Measurements from ENCODE around the gene PIEZO2.
"Not testable (repeated sequence)": the region's sequence is repeated elsewhere in the genome, so short reads cannot be mapped to it uniquely, and the experiment has no call there.

Gene PIEZO2

DNA sequence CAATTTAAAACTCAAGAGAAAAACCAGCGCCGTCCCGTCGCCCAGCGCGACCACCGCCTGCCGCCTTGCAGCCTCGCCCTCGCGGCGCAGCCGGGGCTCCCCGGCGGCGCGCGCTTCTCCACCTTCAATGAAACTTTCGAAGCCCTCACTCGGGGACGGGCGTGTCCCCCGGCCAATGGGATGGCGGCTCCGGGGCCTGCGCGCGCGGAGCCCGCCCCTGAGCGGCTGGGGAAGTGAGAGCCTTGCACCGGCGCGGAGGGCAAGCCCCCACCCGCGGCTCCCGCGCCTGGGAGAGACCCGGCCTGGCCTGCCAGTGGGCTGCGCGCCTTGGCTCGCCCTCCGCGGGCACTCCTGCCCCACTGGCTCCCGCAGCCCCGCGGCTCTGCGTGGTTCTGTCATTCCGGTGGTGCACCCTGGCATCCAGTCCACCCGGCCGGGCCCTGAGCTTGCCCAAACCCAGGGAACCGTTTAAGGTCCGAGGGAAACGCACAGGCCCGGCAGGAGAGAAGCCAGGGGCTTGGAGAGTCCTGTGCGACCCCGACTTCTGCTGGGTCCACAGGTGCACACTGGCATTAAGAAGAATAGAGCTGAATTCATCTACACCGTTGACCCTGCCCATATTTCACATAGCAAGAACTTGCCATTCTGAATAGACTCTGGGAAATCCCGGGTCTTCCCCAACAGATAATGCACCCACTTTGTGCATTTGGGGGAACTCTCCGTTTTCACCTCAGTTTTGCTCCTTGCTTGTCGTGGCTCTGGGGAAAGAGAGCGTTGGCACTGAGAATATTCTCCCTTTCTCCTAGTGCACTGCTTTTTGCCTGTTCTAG lies at the start of gene PIEZO2:
Gene PIEZO2 (minus strand): TSS at position 129 of the 830 bp plus-strand sequence. CDS start 981 bp downstream, outside the sequence.
- no peak for DNase-seq

DNA sequence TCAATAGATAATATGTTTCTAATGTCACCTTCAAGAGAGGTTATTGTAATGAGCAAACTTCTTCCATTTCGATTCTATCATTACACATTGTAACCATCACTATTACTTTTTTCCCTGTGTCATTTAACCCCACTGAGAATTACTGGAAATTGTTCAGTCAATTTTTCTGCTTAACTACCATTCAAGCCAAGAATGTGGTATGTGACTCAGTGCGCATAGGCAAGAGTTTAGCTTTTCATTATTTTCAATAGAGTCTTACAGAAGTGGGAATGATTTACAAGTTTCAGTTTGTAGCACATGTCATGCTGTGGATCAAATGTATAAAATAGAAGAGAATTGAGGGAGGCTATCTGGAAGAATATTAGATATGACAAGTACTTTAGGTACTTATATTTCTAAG lies 34.3 kb upstream of the PIEZO2 start:
- no peak for DNase-seq

DNA sequence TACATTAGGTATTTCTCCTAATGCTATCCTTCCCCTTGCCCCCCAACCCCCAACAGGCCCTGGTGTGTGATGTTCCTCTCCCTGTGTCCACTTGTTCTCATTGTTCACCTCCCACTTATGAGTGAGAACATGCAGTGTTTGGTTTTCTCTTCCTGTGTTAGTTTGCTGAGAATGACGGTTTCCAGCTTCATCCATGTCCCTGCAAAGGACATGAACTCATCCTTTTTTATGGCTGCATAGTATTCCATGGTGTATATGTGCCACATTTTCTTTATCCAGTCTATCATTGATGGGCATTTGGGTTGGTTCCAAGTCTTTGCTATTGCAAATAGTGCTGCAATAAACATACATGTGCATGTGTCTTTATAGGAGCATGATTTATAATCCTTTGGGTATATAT lies 32.3 kb upstream of the PIEZO2 start:
- not testable (repeated sequence) for DNase-seq

DNA sequence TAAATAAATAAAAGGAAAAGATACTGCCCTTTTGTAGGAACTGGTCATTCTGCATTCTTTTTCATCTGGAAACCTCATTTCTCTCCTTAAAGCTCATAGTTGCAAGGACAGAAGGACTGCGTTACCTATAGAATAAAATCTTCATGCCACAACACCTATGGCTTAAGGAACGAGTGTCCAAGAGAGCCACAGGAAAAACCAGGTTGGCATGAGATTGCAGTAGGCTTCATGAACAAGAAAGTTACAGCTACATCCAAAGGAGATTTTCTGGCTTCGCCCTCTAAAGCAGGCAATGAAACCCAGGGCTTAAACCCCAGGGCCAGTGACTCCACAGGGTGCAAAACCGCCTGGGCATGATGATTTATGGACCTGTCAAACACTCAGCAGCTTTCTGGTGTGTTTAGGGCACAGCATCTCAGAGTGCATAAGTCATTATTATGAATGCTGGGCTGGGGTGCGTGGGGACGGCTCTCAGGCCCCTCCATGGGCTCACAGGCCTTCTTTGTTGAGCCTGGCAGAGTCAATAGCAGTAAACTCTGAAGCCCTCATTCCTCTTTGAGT lies 30.7 kb upstream of the PIEZO2 start:
- DNase-seq = no peak

DNA sequence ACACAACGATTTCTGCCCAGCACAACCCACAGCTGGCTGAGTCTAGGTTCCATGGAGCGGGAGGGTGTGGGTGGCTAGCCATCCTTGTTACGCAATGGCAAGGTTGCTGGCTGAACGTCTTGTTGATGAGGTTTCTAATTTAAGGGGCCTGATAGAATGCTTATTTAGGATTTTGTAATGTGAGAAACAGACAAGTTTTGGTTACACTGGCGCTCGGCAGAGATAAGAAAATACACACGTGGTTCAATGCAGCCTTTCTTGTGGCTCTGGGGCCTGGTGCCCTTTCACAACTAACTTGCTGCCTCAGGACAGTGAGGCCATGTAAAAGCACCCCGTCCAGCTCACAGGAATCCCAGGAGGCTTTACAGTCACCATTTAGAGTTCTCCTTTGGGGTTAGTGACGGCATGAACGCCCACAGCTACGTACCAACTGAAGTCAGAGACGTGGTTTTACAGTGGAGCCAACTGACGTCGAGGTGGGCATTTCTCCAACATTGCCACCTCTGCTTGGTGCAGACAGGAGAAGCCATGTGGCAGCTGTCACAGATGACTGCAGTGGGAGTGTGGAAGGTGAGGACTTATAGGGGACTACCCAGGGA lies 29.7 kb upstream of the PIEZO2 start:
- DNase-seq = no peak

DNA sequence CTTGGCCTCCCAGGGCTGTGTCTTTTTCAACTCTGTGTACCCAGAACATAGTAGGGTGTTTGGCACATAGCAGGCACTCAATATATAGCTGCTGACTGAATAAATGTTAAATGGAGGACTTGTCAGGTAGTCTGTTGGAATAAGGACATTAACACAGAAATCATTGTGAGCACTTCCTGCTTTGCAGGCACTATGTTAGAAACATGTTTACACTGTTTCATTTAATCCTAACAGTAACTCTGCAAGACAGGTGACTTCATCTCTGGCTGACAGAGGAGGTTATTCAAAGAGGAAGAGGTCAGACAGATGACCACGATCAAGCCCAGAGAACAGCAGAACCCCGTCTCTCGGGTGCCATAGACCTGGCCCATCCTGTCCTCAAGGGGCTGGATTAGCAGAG lies 28.0 kb upstream of the PIEZO2 start:
- DNase-seq = no peak

DNA sequence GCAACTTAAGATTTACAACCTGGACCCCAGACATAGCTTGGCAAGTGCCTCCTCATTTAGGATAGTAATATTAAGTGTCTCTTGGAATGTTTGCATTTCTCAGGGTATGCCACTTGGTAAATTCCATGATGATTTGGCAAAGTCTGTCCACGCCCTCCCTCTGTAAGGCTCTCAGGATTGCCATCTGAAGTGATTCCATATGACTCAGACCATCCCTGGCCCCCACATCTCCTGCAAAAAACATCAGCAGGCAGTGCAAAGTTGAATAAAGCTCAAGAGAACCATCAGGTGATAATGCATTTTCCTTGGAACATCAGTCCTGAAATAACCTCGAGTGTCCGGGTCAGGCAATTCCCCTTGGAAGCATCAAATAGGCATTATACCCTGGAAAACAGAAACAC lies 27.1 kb upstream of the PIEZO2 start:
- DNase-seq = no peak

DNA sequence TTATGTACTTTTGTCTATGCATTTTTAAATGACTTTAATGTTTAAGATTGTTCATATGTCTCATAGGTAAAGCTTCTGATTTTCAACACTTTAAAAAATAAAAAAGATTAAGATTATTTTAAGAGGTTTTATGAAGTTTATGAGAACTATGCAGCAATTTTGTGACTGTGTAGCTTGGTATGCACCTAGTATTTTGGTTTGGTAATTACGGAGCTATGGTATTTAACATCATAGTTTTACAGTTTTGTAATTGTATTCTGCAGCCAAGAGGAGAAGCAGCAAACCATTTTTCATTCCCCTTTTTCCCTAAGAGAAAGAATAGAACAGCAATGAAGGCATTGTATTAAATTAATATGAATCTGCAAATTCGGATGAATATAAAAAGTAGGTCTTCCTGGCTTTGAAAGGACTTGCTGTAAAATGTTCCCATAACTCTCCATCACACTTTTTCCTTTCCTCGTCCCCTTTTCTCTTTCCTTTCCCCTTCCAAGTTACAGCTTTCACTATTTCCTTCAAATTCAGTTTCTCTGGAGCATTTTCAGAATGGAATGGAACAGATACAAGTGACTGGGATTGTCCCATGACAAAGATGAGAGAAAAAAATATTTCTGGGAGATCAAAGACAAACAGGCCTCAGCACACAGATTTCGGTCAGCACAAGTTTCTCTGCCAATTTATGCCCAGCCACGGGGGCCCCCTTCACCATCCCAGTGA lies 26.1 kb upstream of the PIEZO2 start:
- no peak for DNase-seq

DNA sequence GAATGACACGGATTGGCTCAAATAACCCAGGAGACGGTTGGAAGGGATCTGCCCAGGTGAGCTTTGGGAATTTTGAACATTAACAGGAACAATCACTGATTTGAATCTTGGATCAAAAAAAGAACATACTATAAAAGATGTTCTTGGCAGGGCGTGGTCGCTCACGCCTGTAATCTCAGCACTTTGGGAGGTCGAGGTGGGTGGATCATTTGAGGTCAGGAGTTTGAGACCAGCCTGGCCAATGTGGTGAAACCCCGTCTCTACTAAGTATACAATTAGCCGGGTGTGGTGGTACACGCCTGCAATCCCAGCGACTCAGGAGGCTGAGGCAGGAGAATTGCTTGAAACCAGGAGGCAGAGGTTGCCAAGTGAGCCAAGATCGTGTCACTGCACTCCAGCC lies 24.8 kb upstream of the PIEZO2 start:
- DNase-seq = not testable (repeated sequence)

DNA sequence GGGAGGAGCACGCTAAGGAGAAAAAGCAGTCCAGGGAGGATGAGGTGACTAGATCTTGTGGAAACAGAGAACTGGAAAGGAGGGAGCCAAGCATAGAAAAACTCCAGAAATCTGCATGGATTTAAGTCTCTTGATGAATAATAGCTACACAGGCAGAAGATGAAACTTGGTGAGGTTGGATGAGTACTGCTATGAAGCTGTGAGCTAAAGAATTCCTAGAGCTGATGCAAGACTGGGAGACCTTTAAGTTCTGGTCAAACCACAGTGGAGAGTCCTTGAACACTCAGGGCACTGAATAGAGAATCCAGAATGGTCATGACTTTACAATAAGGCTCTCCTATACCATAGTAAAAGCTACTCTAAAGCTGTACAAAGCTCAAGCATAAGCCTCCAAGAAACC lies 18.4 kb upstream of the PIEZO2 start:
- no peak for DNase-seq

DNA sequence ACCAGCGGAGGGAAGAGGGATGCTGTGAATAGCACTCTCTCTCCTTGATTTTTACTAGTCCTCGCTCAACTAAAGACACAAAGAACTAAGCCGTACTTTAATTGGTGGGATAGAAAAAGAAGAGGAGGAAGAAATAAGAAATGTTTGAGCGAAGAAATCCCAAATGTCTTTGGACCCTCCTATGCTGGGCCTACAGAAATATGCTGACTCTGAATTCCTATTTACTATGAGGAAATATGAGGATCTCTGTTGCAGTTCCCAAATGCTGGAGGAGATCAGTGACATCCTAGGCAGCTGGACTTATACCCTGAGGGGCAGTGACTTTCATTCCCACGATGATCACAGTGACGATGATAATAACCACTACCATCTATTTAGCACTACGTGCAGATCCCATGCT lies 16.6 kb upstream of the PIEZO2 start:
- no peak for DNase-seq

DNA sequence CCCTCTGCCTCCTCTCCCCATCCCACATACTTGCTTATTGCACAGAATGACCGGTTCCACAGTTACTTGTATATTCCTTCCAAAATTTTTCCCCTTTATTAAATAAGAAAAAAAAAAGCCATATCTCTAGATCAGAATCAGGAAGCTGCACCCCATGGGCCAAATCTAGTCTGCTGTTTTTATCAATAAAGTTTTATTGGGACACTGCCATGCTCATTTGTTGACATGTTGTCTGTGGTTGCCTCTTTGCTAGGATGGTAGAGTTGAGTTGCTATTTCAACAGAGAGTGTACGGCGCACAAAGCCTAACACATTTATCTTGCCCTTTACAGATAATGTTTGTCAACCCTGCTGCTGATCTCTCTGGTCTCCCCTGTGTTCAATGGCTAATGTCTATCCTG lies 15.8 kb upstream of the PIEZO2 start:
- no peak for DNase-seq

DNA sequence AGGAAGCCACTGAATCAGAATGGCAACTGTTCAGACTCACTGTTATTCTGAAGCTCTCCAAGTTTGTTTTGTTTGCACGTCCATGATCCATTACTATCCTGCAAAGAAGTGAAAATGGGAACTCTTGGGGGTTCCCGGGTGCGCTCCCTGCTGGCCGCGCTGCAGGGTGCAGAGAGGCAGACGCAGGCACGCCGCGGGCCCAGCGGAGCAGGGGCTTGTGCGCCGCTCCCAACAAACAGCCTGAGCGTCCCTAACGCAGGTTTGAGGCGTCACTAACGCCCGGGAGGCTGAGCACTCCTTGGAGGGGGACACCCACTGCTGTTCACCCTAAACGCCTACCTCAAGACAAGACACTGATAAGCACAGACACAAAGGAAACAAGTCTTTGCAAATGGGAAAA lies 14.3 kb upstream of the PIEZO2 start:
- DNase-seq = no peak

DNA sequence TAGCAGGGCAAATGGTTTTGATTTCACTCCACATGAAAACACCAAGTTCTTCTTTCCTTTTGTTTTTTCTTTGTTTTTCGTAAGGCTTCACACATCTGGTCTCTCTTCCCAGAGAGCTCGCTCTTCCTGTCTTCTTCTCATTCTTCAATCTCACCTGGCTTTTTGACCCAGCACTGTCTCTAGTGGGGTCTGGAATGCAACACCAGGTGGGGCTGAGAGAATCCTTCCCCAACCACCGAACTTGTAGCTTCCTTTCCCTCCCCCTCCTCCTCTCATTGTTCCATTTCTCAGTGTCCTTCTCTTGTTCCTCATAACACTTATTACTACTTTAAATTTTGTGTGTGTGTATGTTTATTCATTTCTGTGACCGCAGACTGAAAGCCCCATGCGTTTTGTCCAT lies 13.5 kb upstream of the PIEZO2 start:
- DNase-seq = no peak

DNA sequence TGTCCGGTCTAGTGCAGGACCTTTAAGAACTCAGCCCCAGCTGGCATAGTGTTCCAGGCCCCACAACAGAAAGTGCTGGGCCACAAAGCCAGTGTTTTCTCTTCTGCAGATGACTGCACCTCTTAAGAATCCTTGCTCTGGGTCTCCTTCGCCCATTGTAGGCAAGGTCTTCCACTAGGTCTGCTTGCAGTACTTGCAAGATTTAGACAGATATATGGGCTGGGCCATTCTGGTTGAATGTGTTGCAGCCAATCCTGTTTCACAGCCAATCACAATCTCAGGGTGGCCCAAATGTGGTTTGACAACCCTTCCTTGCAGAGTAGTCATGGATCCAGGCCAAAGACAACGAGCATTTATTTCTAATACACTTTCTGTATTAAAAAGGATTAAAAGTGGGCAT lies 13.1 kb upstream of the PIEZO2 start:
- DNase-seq = no peak

DNA sequence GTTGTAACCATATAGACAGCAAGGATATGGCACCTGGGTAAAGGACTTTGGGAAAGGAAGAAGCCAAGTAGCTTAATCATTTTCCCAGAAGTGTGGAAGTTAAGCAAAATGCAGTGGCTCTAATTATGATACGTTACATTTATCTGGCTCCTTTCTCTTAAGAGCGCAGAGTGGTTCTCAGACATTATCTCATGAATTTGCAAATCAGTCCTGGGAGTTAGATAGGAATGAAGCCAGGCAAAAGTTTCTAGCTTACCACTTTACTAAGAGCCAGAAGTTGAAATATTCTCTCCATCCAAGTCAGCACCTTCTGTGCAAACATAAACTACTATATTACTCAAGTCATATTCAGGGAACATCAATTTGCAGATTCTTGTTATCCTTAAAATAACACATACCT lies 10.9 kb upstream of the PIEZO2 start:
- no peak for DNase-seq

DNA sequence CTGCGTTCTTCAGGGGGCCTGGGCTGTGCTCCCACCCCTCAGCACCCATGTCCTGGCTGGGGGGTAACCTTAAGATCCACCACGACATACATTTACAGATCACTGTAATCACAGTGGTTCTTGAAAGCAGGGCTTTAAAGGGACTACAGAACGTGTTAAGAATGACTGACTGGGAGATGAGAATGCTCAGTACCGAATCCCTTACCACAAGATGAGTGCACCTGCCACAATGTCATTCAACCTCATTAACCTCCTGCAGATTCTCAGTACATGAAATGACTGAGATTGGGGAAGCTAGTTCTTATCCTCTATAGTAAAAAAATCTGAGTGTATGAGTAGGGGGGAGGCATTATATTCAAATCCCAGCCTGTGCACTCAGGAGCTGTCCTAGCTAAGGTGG lies 10.5 kb upstream of the PIEZO2 start:
- DNase-seq = no peak

DNA sequence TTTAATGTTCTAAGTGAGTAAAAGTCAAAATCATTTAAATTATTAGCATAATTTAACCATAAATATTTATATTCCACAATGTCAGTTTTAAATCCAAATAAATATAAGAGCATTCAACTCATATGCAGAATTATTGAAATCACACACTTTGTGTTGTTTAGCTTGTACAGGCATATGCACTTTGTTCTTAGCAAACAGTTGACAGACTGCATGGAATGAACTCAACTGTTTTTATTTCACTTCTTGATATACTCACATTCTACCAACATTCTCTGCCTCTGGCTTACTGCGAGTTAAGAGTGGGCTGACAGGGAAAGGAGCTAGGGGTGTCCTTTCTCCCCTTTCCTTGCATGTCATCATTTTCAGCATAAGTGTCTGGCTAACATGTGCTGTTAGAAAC lies 7.6 kb upstream of the PIEZO2 start:
- DNase-seq = no peak

DNA sequence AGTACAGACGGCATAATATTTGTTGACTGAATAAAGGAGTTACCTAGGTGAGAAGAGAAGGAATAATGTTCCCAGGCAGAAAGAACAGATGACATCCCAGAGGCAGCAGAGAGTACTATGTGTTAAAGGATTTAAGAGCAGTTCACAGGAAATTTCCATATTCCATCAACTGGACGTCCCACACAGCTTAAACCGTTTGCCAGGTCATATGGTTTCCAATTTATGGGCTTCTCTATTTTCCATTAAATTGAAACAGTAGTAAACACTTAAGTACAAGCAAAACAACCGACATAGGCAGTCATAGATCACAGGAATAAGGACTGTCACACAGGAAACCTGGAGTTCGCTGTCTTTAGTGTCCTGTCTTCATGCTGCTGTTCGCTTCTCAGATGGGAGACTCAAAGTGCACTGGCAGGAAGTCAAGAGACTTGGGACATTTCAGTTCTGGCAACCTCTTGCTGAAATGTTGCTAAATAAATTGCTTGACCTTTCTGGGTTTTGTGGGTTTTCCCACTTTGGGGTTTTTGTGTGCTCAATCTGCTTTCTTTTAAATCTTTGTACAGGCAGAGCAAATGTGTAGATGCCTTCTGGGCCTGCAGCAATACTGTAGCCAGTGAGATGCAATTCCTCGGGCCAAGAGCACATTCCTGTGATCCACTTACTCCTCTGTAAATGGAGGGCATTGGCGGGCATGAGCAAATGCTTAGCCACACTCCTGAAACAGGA lies 5.8 kb upstream of the PIEZO2 start:
- no peak for DNase-seq

DNA sequence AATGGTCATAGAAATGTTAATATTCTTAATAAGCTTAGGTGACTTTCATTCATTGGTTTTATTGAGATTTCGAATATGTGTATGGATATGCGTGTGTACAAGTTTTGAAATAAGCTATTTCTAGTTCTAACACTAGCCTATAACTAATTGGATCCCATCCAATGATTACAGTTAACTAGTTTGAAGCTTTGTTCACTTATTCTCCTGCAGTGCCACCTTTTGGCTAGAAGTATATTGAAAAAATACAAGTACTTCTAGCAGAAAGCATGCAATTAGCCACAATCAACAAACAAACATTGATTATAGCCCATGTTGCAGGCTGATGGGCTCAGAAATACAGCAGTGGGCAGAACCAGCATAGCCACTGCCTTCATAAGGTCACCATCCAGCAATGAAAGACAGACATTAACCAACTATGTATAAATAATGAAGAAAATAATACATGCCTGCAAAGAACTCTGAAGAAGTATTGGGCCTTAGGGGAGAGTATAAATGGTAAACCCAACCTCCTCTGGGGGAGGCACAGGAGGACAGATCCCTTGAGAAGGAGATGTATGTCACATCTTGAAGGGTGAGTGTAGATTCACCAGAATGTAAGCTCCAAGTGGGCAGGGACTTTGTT lies 5.1 kb upstream of the PIEZO2 start:
- no peak for DNase-seq

DNA sequence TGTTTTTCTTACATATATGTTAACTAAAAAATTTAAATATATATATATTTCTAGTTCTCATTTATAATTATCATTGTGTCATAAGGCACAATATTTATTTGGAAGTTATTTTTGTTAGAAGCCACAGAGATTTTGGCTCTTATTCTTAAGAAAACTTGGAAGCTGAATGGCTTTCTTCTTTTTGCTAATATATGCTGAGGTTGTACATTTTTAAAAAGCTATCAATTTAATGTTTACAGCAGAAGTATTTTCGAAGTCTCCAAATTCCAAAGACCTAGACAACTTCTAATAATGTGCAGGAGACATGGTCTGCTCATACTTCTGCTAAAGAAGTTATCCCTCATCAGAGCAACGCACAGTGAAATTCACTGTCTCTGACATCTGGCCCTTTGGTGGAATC lies 3.7 kb upstream of the PIEZO2 start:
- no peak for DNase-seq

DNA sequence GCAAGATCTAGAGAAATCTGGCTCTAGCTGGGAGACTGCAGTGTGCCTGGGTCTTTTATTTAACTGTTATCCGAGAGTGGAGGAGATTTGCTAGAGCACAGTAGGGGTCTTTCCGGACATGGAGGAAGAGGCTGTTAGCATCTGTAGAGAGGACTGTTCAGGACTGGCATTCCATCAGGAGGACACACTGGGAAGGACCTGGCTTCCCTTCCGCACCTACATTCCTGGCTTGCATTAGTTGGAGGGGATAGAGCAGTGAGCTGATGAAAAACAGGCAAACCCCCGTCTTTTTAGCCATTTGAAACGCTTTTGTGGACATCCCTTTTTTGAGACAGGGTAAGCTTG lies 874 bp upstream of the PIEZO2 start:
- no peak for DNase-seq
